ENCODE results near the gene LENG1. TPM values are rescaled to one million over a fixed set of nuclear protein-coding genes. Genes with fewer than 3 reads are reported as not detected.

Gene LENG1
- total and polyA plus RNA-seq, 9 of the 15 experiments (the other 6 are each of a cell fraction or from before 2014, with no cell fraction given) = 0.30 to 10.5 (median 4.7) TPM

DNA sequence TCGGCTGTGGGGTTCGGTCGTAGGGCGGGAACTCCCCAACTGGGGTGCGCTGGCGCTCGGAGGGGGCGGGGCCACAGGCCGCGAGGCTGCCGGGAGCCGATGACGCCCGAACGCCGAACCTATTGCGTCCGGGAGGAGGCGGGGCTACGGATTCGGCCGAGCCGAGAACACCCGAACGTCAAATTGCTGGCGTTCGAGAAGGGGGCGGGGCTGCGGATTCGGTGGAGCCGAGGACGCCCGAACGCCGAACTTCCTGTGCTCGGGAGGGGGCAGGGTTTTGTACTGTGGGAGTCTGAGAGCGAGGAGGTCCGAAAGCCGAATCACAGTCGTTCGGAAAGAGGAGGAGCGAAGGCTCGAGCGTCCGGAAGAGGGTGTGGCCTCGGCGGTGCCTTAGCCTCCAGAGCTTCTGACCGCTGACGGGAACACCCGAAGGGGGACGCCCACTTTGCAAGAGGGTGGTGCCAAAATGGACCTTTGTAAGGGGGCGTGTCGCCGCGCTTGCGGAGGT lies 31.0 kb upstream of the LENG1 start (continued):
- TF ChIP-seq CHD2 (IDR thresholded peaks at IDR 0.05; ENCODE audit: low read depth, low read length) (no peak), NCOA4 (IDR thresholded peaks at IDR 0.05; ENCODE audit: partially characterized antibody) (no peak), MCM5 (IDR thresholded peaks at IDR 0.05; ENCODE audit: low read depth) (no peak), EHMT2 (IDR thresholded peaks at IDR 0.05) (no peak), SMARCA4 (IDR thresholded peaks at IDR 0.05) (no peak), ETV5 (CRISPR knock-in tag; IDR thresholded peaks at IDR 0.05; ENCODE audit: low read depth) (0 out of 2 replicates have a peak, but pooled peaks have one; percentile 54), NONO (IDR thresholded peaks at IDR 0.05; ENCODE audit: low read depth in 2 of 2, low read length in 1 of 2) (no peak), BCOR (IDR thresholded peaks at IDR 0.05) (no peak), ZNF324 (CRISPR knock-in tag; IDR thresholded peaks at IDR 0.05) (no peak), ARID1B (IDR thresholded peaks at IDR 0.05) (no peak)
- TF ChIP-seq, protein P1, sequence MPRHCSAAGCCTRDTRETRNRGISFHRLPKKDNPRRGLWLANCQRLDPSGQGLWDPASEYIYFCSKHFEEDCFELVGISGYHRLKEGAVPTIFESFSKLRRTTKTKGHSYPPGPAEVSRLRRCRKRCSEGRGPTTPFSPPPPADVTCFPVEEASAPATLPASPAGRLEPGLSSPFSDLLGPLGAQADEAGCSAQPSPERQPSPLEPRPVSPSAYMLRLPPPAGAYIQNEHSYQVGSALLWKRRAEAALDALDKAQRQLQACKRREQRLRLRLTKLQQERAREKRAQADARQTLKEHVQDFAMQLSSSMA (CRISPR knock-in tag; IDR thresholded peaks at IDR 0.05) = no peak
- TF ChIP-seq, protein P2, sequence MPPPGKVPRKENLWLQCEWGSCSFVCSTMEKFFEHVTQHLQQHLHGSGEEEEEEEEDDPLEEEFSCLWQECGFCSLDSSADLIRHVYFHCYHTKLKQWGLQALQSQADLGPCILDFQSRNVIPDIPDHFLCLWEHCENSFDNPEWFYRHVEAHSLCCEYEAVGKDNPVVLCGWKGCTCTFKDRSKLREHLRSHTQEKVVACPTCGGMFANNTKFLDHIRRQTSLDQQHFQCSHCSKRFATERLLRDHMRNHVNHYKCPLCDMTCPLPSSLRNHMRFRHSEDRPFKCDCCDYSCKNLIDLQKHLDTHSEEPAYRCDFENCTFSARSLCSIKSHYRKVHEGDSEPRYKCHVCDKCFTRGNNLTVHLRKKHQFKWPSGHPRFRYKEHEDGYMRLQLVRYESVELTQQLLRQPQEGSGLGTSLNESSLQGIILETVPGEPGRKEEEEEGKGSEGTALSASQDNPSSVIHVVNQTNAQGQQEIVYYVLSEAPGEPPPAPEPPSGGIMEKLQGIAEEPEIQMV (tag; conservative IDR thresholded peaks at IDR 0.05; ENCODE audit: low read depth) = no peak
- TF ChIP-seq, protein P3, sequence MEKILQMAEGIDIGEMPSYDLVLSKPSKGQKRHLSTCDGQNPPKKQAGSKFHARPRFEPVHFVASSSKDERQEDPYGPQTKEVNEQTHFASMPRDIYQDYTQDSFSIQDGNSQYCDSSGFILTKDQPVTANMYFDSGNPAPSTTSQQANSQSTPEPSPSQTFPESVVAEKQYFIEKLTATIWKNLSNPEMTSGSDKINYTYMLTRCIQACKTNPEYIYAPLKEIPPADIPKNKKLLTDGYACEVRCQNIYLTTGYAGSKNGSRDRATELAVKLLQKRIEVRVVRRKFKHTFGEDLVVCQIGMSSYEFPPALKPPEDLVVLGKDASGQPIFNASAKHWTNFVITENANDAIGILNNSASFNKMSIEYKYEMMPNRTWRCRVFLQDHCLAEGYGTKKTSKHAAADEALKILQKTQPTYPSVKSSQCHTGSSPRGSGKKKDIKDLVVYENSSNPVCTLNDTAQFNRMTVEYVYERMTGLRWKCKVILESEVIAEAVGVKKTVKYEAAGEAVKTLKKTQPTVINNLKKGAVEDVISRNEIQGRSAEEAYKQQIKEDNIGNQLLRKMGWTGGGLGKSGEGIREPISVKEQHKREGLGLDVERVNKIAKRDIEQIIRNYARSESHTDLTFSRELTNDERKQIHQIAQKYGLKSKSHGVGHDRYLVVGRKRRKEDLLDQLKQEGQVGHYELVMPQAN (IDR thresholded peaks at IDR 0.05; ENCODE audit: borderline replicate concordance) = no peak
- TF ChIP-seq, protein P4, sequence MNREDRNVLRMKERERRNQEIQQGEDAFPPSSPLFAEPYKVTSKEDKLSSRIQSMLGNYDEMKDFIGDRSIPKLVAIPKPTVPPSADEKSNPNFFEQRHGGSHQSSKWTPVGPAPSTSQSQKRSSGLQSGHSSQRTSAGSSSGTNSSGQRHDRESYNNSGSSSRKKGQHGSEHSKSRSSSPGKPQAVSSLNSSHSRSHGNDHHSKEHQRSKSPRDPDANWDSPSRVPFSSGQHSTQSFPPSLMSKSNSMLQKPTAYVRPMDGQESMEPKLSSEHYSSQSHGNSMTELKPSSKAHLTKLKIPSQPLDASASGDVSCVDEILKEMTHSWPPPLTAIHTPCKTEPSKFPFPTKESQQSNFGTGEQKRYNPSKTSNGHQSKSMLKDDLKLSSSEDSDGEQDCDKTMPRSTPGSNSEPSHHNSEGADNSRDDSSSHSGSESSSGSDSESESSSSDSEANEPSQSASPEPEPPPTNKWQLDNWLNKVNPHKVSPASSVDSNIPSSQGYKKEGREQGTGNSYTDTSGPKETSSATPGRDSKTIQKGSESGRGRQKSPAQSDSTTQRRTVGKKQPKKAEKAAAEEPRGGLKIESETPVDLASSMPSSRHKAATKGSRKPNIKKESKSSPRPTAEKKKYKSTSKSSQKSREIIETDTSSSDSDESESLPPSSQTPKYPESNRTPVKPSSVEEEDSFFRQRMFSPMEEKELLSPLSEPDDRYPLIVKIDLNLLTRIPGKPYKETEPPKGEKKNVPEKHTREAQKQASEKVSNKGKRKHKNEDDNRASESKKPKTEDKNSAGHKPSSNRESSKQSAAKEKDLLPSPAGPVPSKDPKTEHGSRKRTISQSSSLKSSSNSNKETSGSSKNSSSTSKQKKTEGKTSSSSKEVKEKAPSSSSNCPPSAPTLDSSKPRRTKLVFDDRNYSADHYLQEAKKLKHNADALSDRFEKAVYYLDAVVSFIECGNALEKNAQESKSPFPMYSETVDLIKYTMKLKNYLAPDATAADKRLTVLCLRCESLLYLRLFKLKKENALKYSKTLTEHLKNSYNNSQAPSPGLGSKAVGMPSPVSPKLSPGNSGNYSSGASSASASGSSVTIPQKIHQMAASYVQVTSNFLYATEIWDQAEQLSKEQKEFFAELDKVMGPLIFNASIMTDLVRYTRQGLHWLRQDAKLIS (CRISPR knock-in tag; IDR thresholded peaks at IDR 0.05) = no peak
- TF ChIP-seq, protein P5, sequence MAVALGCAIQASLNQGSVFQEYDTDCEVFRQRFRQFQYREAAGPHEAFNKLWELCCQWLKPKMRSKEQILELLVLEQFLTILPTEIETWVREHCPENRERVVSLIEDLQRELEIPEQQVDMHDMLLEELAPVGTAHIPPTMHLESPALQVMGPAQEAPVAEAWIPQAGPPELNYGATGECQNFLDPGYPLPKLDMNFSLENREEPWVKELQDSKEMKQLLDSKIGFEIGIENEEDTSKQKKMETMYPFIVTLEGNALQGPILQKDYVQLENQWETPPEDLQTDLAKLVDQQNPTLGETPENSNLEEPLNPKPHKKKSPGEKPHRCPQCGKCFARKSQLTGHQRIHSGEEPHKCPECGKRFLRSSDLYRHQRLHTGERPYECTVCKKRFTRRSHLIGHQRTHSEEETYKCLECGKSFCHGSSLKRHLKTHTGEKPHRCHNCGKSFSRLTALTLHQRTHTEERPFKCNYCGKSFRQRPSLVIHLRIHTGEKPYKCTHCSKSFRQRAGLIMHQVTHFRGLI (CRISPR knock-in tag; IDR thresholded peaks at IDR 0.05) = no peak
- TF ChIP-seq, protein P6, sequence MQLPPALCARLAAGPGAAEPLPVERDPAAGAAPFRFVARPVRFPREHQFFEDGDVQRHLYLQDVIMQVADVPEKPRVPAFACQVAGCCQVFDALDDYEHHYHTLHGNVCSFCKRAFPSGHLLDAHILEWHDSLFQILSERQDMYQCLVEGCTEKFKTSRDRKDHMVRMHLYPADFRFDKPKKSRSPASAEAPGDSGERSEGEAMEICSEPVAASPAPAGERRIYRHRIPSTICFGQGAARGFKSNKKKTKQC (CRISPR knock-in tag; IDR thresholded peaks at IDR 0.05) = 0 out of 2 replicates have a peak, but pooled peaks have one; percentile 5
- TF ChIP-seq, protein P7, sequence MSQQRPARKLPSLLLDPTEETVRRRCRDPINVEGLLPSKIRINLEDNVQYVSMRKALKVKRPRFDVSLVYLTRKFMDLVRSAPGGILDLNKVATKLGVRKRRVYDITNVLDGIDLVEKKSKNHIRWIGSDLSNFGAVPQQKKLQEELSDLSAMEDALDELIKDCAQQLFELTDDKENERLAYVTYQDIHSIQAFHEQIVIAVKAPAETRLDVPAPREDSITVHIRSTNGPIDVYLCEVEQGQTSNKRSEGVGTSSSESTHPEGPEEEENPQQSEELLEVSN (IDR thresholded peaks at IDR 0.05; ENCODE audit: borderline replicate concordance in 1 of 2, extremely low read depth in 1 of 2, insufficient read depth in 1 of 2, insufficient read length in 1 of 2, low read depth in 1 of 2, low read length in 1 of 2, poor library complexity in 1 of 2, severe bottlenecking in 1 of 2) = peak; percentile 4 to 72

Measured in K562 (cell line).